GM21825 (cell line): ENCODE results near the gene TMEM121.

ENCODE experiments used
- ATAC-seq: cut with Tn5 transposase; IDR thresholded peaks from one replicate; pipeline ENCODE4 v1.9.1; 2021; ENCODE audit warnings: mild to moderate bottlenecking, moderate library complexity; ENCODE audit not compliant: unreplicated experiment

TMEM121 gene

GRCh38 chr14:105486974-105487448, 39.4 kb upstream of the TMEM121 start:
- no peak for ATAC-seq

GRCh38 chr14:105487449-105487985, 38.9 kb upstream of the TMEM121 start:
- no peak for ATAC-seq

- ATAC-seq: no peak
Measured at GRCh38 chr14:105487986-105488777, 38.2 kb upstream of the TMEM121 start.

GRCh38 chr14:105488781-105489541, 37.4 kb upstream of the TMEM121 start:
- no peak for ATAC-seq

GRCh38 chr14:105489542-105490266, 36.7 kb upstream of the TMEM121 start:
- no peak for ATAC-seq

GRCh38 chr14:105490267-105490571, 36.2 kb upstream of the TMEM121 start:
- peak; percentile 1 for ATAC-seq

- ATAC-seq: peak; percentile 54
Measured at GRCh38 chr14:105490572-105491365, 35.6 kb upstream of the TMEM121 start, which contains the start of gene TEDC1. TSS of gene TEDC1 (plus strand) at chr14:105491246. CDS start at chr14:105491376, 130 bp downstream.

GRCh38 chr14:105491366-105491973, 34.9 kb upstream of the TMEM121 start:
- no peak for ATAC-seq

- ATAC-seq: no peak
Measured at GRCh38 chr14:105492031-105492970, 34.1 kb upstream of the TMEM121 start.

GRCh38 chr14:105492971-105493871, 33.2 kb upstream of the TMEM121 start:
- ATAC-seq: no peak

GRCh38 chr14:105493921-105494605, 32.3 kb upstream of the TMEM121 start:
- ATAC-seq: no peak

GRCh38 chr14:105494606-105494929, 31.8 kb upstream of the TMEM121 start:
- ATAC-seq: no peak

GRCh38 chr14:105495101-105495989, 31.0 kb upstream of the TMEM121 start:
- no peak for ATAC-seq

- ATAC-seq: no peak
Measured at GRCh38 chr14:105495990-105496830, 30.2 kb upstream of the TMEM121 start.

GRCh38 chr14:105496831-105497591, 29.4 kb upstream of the TMEM121 start:
- ATAC-seq: no peak
